Parathyroid adenoma (tissue), 2 donors: ENCODE results near the gene MMS22L.

ENCODE experiments used
- H2AFZ ChIP-seq: fragments of 300-600 bp; sonication (generic); one replicate; pipeline ENCODE4 v1.7.0; 2017; ENCODE audit warnings: antibody characterized with exemption, mild to moderate bottlenecking
- H3K27ac ChIP-seq: fragments of 300-600 bp; sonication (generic); one replicate; pipeline ENCODE4 v1.7.0; 2017
- H3K27me3 ChIP-seq: fragments of 300-600 bp; sonication (generic); one replicate; pipeline ENCODE4 v1.7.0; 2017; ENCODE audit warnings: low read length; ENCODE audit not compliant: control insufficient read depth, insufficient read depth
- H3K36me3 ChIP-seq: fragments of 300-600 bp; sonication (generic); one replicate; pipeline ENCODE4 v1.7.0; 2017; ENCODE audit warnings: low read length; ENCODE audit not compliant: control insufficient read depth, insufficient read depth
- H3K4me1 ChIP-seq: fragments of 300-600 bp; sonication (generic); one replicate; pipeline ENCODE4 v1.7.0; 2017; ENCODE audit warnings: control low read depth
- H3K4me2 ChIP-seq: fragments of 300-600 bp; sonication (generic); one replicate; pipeline ENCODE4 v1.7.0; 2017; ENCODE audit warnings: low read length
- H3K4me3 ChIP-seq: fragments of 300-600 bp; sonication (generic); one replicate; pipeline ENCODE4 v1.7.0; 2017; ENCODE audit warnings: low read depth, low read length
- H3K79me2 ChIP-seq: fragments of 300-600 bp; sonication (generic); one replicate; pipeline ENCODE4 v1.7.0; 2017; ENCODE audit warnings: control low read depth
- H3K9ac ChIP-seq: fragments of 300-600 bp; sonication (generic); one replicate; pipeline ENCODE4 v1.7.0; 2017; ENCODE audit warnings: mild to moderate bottlenecking
- H3K9me3 ChIP-seq: fragments of 300-600 bp; sonication (generic); one replicate; pipeline ENCODE4 v1.7.0; 2017; ENCODE audit warnings: low read length; ENCODE audit not compliant: control insufficient read depth
- CTCF ChIP-seq: fragments of 300-600 bp; sonication (generic); IDR thresholded peaks from one replicate; pipeline ENCODE4 v1.7.0; 2017; ENCODE audit warnings: antibody characterized with exemption, mild to moderate bottlenecking
- donor health status: primary hyperparathyroidism.

MMS22L gene

GRCh38 chr6:97123652-97124051, 159.4 kb downstream of the MMS22L start:
- H3K9ac ChIP-seq, result no peak overlapping the region
- H3K36me3 ChIP-seq, result no peaks in the 10 kb centered on the region
- no peaks in the 10 kb centered on the region for H3K79me2 ChIP-seq
- H3K4me2 ChIP-seq, result no peak overlapping the region
- H3K27ac ChIP-seq, result no peak overlapping the region
- H3K9me3 ChIP-seq, result peaks cover 3% of the 10 kb centered on the region
- no peak overlapping the region for H2AFZ ChIP-seq
- no peak overlapping the region for H3K4me3 ChIP-seq
- no peaks in the 10 kb centered on the region for H3K4me1 ChIP-seq
- H3K27me3 ChIP-seq, result no peaks in the 10 kb centered on the region
- no peak for TF ChIP-seq CTCF

GRCh38 chr6:97123112-97123511, 159.9 kb downstream of the MMS22L start:
- H3K27me3 ChIP-seq, result no peaks in the 10 kb centered on the region
- no peak overlapping the region for H3K27ac ChIP-seq
- peaks cover 3% of the 10 kb centered on the region for H3K9me3 ChIP-seq
- no peak overlapping the region for H3K4me3 ChIP-seq
- no peak overlapping the region for H3K9ac ChIP-seq
- H3K36me3 ChIP-seq, result no peaks in the 10 kb centered on the region
- H3K4me2 ChIP-seq, result no peak overlapping the region
- no peak overlapping the region for H2AFZ ChIP-seq
- H3K79me2 ChIP-seq, result no peaks in the 10 kb centered on the region
- H3K4me1 ChIP-seq, result no peaks in the 10 kb centered on the region
- TF ChIP-seq CTCF, result no peak

- peaks cover 3% of the 10 kb centered on the region for H3K9me3 ChIP-seq
- no peak overlapping the region for H3K4me2 ChIP-seq
- no peak overlapping the region for H3K9ac ChIP-seq
- no peak overlapping the region for H3K27ac ChIP-seq
- no peak for TF ChIP-seq CTCF
- H3K4me3 ChIP-seq, result no peak overlapping the region
- no peaks in the 10 kb centered on the region for H3K36me3 ChIP-seq
- H3K27me3 ChIP-seq, result no peaks in the 10 kb centered on the region
- H3K4me1 ChIP-seq, result no peaks in the 10 kb centered on the region
- no peaks in the 10 kb centered on the region for H3K79me2 ChIP-seq
- no peak overlapping the region for H2AFZ ChIP-seq
Observed at GRCh38 chr6:97120511-97120910, 162.5 kb downstream of the MMS22L start.

GRCh38 chr6:97114645-97115044, 168.4 kb downstream of the MMS22L start:
- Histone ChIP-seq H3K4me3 (no peak overlapping the region), H3K4me2 (no peak overlapping the region), H3K79me2 (no peaks in the 10 kb centered on the region), H3K27ac (no peak overlapping the region), H3K27me3 (no peaks in the 10 kb centered on the region), H2AFZ (no peak overlapping the region), H3K9ac (no peak overlapping the region), H3K9me3 (no peaks in the 10 kb centered on the region), H3K4me1 (no peaks in the 10 kb centered on the region), H3K36me3 (no peaks in the 10 kb centered on the region)
- no peak for TF ChIP-seq CTCF

- Histone ChIP-seq H3K79me2 (no peaks in the 10 kb centered on the region), H3K36me3 (no peaks in the 10 kb centered on the region), H3K27ac (no peak overlapping the region), H2AFZ (no peak overlapping the region), H3K9ac (no peak overlapping the region), H3K9me3 (no peaks in the 10 kb centered on the region), H3K4me2 (no peak overlapping the region), H3K27me3 (no peaks in the 10 kb centered on the region), H3K4me3 (no peak overlapping the region), H3K4me1 (no peaks in the 10 kb centered on the region)
- no peak for TF ChIP-seq CTCF
Observed at GRCh38 chr6:97113170-97113569, 169.8 kb downstream of the MMS22L start.
